Measurements from ENCODE around the gene ADAM12. TPM values are rescaled to one million over a fixed set of nuclear protein-coding genes. Genes with fewer than 3 reads are reported as not detected.

Gene ADAM12
- total and polyA plus RNA-seq, 10 donors, result 0.51 to 7.0 (median 1.0) TPM

DNA sequence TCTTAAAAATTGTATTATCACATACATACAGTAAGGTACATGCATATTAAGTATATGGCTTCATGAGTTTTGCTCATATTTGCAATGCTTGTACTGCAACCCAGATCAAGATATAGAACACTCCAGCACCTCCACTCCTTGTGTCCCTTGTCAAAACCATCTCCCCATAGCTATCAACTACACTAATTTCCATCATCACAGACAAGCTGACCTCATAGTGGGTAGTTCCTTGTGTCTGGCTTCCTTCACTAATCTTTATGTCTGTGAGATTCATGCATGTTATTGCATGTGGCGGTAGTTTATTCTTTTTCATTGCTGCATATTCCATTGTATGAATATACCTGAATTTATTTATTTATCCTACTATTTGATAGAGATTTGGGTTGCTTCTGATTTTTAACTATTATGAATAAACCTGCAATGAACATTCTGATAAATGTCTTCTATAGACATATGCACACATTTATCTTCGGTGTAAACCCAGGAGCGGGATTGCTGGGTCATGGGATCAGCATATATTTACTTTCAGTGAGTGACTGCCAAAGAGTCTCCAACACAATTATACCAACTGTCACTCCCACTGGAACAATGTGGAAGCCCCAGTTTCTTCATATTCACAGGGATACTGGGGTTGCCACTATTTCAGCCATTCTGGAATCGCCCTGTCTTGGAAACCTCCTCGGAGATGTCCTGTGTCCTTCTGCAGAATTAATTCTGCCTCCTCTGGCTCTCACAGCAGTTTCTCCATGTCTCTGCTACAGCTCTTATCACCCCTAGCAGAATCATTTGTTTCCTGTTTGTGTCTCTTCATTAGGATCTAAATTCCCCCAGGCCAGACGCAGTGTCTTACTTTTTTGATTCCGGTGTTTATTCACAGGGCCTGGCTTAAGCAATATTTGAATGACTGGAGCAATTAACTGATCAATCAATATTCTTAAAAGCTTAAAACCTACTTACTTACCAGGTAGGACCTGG is 14.7 kb upstream of the ADAM12 start:
- DNase-seq, result no peak
- no peaks in the 10 kb centered on the region for H3K36me3 ChIP-seq
- WGBS, 5 donors, result 59 to 67% (median 61%) methylated on average over 7 of the region's 7 CpGs
- H3K4me1 ChIP-seq, result no peaks in the 10 kb centered on the region
- TF ChIP-seq POLR2A (IDR thresholded peaks at IDR 0.05) (no peak), POLR2AphosphoS5 (IDR thresholded peaks at IDR 0.05) (no peak)
- TF ChIP-seq, protein P1, sequence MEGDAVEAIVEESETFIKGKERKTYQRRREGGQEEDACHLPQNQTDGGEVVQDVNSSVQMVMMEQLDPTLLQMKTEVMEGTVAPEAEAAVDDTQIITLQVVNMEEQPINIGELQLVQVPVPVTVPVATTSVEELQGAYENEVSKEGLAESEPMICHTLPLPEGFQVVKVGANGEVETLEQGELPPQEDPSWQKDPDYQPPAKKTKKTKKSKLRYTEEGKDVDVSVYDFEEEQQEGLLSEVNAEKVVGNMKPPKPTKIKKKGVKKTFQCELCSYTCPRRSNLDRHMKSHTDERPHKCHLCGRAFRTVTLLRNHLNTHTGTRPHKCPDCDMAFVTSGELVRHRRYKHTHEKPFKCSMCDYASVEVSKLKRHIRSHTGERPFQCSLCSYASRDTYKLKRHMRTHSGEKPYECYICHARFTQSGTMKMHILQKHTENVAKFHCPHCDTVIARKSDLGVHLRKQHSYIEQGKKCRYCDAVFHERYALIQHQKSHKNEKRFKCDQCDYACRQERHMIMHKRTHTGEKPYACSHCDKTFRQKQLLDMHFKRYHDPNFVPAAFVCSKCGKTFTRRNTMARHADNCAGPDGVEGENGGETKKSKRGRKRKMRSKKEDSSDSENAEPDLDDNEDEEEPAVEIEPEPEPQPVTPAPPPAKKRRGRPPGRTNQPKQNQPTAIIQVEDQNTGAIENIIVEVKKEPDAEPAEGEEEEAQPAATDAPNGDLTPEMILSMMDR (IDR thresholded peaks at IDR 0.05 in 8 of 11, conservative IDR thresholded peaks at IDR 0.05 in 3 of 11), result no peak
- H3K9me3 ChIP-seq, result no peaks in the 10 kb centered on the region
- H3K27me3 ChIP-seq (replicated peaks in 1 of 7), result no peaks in the 10 kb centered on the region
- no peak overlapping the region for H3K27ac ChIP-seq
- intact Hi-C loops (cut with DNase I; ENCODE audit: low total_unique reads), result no loop called here
- H3K4me3 ChIP-seq, result no peak overlapping the region

DNA sequence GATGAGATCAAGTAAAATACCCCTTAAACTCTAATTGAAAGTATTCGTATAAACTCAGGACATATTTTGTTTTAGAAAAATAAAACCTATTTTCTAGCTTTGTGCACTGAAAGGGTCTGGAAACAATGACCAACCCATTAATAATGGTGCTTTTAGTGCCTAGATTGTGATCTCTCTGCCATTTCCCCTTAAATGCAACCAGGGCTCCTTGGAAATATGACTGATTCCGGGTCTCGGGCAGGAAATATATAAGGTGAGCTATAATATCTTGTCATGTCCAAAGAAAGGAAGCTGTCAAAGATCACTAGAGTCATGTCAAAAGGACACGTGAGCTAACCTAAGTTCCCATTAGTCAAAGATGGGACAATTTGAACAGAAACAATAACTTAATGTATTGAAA is 12.4 kb upstream of the ADAM12 start:
- H3K36me3 ChIP-seq, result no peaks in the 10 kb centered on the region
- no peaks in the 10 kb centered on the region for H3K4me1 ChIP-seq
- H3K27me3 ChIP-seq (replicated peaks in 1 of 7), result no peaks in the 10 kb centered on the region
- H3K27ac ChIP-seq, result no peak overlapping the region
- WGBS, 5 donors, result 58 to 71% (median 68%) methylated on average over 4 of the region's 4 CpGs
- DNase-seq, result no peak
- no peaks in the 10 kb centered on the region for H3K9me3 ChIP-seq
- TF ChIP-seq POLR2A (IDR thresholded peaks at IDR 0.05) (no peak), POLR2AphosphoS5 (IDR thresholded peaks at IDR 0.05) (no peak)
- TF ChIP-seq, protein P1 (IDR thresholded peaks at IDR 0.05 in 8 of 11, conservative IDR thresholded peaks at IDR 0.05 in 3 of 11), result no peak
- intact Hi-C loops (cut with DNase I; ENCODE audit: low total_unique reads), result no loop called here
- no peak overlapping the region for H3K4me3 ChIP-seq

DNA sequence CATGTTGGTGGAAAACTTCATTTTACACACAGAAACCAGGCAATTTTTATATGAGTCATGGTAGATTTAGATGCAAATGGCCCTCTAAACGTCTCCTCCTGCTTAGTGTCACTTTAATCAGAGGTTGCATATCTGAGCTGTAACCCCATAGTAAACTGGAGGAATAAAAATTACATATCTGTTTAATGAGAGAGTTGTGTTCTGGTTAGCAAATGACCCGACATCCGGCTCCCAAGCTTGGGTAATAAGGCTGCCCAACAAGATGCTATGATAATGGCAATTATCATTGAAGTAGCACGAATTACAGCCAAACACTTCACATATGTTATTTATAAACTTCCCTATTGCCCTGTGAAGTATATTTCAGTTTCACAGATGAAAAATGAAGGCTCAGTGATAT is 10.6 kb upstream of the ADAM12 start:
- no peak for DNase-seq
- H3K27me3 ChIP-seq (replicated peaks in 1 of 7), result no peaks in the 10 kb centered on the region
- no peak overlapping the region for H3K4me3 ChIP-seq
- 65 to 75% (median 66%) methylated on average over 4 of the region's 4 CpGs for WGBS, 5 donors
- H3K4me1 ChIP-seq, result no peaks in the 10 kb centered on the region
- no peaks in the 10 kb centered on the region for H3K9me3 ChIP-seq
- no peak overlapping the region for H3K27ac ChIP-seq
- TF ChIP-seq, protein P1 (IDR thresholded peaks at IDR 0.05 in 8 of 11, conservative IDR thresholded peaks at IDR 0.05 in 3 of 11), result no peak
- TF ChIP-seq POLR2AphosphoS5 (IDR thresholded peaks at IDR 0.05), result no peak
- TF ChIP-seq POLR2A (IDR thresholded peaks at IDR 0.05), result no peak
- intact Hi-C loops (cut with DNase I; ENCODE audit: low total_unique reads), result no loop called here
- no peaks in the 10 kb centered on the region for H3K36me3 ChIP-seq

DNA sequence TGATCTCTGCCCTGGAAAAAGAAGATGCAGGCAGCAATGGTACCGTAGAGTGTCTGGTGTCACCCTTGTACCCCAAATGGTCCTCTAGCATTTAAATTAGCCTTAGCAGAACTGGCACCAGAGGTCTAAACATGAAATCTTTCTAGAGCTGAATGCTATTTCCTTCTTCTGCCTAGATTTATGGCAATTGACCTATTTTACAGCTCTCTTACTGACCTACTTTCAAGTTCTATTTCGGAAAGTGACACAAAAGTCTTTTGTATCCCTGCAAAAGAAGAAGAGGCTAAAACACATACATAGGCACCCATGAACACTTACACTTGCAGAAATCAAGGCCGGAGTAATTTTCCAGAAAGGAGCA is 10.1 kb upstream of the ADAM12 start:
- WGBS, 5 donors, result 67 to 80% (median 70%) methylated on average over 3 of the region's 3 CpGs
- H3K27ac ChIP-seq, result no peak overlapping the region
- TF ChIP-seq POLR2AphosphoS5 (IDR thresholded peaks at IDR 0.05) (no peak), POLR2A (IDR thresholded peaks at IDR 0.05) (no peak)
- TF ChIP-seq, protein P1 (IDR thresholded peaks at IDR 0.05 in 8 of 11, conservative IDR thresholded peaks at IDR 0.05 in 3 of 11), result no peak

More for the DNA sequence above, 10.1 kb upstream of the ADAM12 start:
- no peak for DNase-seq
- Histone ChIP-seq H3K4me3 (no peak overlapping the region), H3K9me3 (peaks cover 0 to 3% (median 0%) of the 10 kb centered on the region in 8 donors), H3K27me3 (replicated peaks in 1 of 7) (no peaks in the 10 kb centered on the region), H3K4me1 (no peaks in the 10 kb centered on the region), H3K36me3 (no peaks in the 10 kb centered on the region)
- intact Hi-C loops (cut with DNase I; ENCODE audit: low total_unique reads), result no loop called here

All from spleen (tissue), 11 donors.